Astrocyte of the cerebellum (primary cell): Measurements from ENCODE around the gene PRPF39.
A peak's percentile ranks its signal among the peaks of the same experiment; 100 is the strongest.
"Not testable (repeated sequence)": the region's sequence is repeated elsewhere in the genome, so short reads cannot be mapped to it uniquely, and the experiment has no call there.

ENCODE experiments used
- DNase-seq: peaks from one replicate; pipeline ENCODE4 v3.0.0-alpha.2; 2011; ENCODE audit warnings: low read depth
- H3K4me3 ChIP-seq: 2 replicates; pipeline ENCODE4 v1.5.1; 2011; ENCODE audit warnings: mild to moderate bottlenecking, low read depth, low read length, moderate library complexity
- CTCF ChIP-seq: IDR thresholded peaks from 2 replicates; pipeline ENCODE4 v1.5.1; 2012; ENCODE audit warnings: low read length, low read depth, moderate library complexity, mild to moderate bottlenecking; ENCODE audit errors: missing control alignments
- in situ Hi-C: cut with HindIII; loops from 2 replicates; pipeline ENCODE4 v1.10.0; 2017; ENCODE audit warnings: low sequenced_read_pairs

Gene PRPF39

DNA sequence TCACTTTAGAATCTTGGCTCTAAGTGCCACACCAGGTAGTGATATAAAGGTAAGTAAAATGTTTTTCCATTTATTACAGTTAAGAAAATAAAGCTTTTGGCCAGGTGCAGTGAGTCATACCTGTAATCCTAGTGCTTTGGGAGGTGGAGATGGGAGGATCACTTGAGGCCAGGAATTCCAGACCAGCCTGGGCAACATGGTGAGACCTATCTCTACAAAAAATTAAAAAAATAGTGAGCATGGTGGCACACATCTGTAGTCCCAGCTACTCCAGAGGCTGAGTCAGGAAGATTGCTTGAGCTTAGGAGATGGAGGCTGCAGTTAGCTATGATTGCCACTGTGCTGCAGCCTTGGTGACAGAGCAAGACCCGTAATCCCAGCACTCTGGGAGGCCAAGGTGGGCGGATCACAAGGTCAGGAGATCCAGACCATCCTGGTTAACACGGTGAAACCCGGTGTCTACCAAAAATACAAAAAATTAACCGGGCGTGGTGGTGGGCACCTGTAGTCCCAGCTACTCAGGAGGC, 56.8 kb downstream of the PRPF39 start:
- no peak for TF ChIP-seq CTCF
- in situ Hi-C loops: loop anchor here (25.0 kb wide), 1 partner anchor 178 kb away; the partner anchor contains the start of genes KLHL28 and TOGARAM1
- H3K4me3 ChIP-seq: no peak overlapping the region
- DNase-seq: no peak

GRCh38 chr14:45142083-45142482, 58.2 kb downstream of the PRPF39 start:
- not testable (repeated sequence) for H3K4me3 ChIP-seq, DNase-seq
- in situ Hi-C loops: loop anchor here (25.0 kb wide), 1 partner anchor 180 kb away; the partner anchor contains the start of genes KLHL28 and TOGARAM1

DNA sequence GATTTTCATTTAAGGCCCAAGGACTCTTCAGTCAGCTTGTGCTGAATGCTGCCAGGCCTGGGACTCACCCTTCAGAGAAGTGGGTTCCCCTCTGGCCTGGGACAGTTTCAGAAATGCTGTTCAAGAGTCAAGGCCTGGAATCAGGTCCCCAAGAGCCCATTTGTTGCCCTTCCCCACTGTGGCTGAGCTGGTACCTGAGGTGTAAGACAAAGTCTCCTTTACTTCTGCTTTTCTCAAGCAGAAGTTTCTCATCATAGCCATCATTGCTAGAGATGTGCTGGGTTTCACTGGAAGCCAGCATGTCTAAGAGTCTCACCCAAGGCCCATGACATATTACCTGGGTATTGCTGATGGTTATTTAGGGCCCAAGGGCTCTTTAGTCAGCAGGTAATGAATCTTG, 60.7 kb downstream of the PRPF39 start:
- TF ChIP-seq CTCF: no peak
- DNase-seq: no peak
- H3K4me3 ChIP-seq: no peak overlapping the region
- in situ Hi-C loops: loop anchor here (25.0 kb wide), 1 partner anchor 182 kb away; the partner anchor contains the start of genes KLHL28 and TOGARAM1

GRCh38 chr14:45145214-45145613, 61.3 kb downstream of the PRPF39 start:
- in situ Hi-C loops: loop anchor here (25.0 kb wide), 1 partner anchor 183 kb away; the partner anchor contains the start of genes KLHL28 and TOGARAM1
- no peak for TF ChIP-seq CTCF
- DNase-seq: no peak
- H3K4me3 ChIP-seq: no peak overlapping the region

DNA sequence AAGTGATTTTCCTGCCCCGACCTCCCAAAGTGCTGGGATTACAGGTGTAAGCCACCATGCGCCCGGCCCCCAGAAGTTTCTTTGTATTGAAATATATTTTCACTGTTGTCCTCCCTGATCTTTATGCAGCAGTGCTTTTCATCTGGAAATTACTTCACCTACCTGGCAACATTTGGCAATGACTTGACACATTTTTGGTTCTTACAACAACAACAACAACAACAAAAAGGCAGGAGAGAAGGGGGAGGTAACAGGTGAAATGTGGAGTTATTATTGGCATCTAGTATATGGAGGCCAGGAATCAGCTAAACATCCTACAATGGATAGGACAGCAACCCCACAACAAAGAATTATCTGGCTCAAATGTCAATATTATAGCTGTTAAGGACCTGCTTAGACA, 65.7 kb downstream of the PRPF39 start:
- no peak overlapping the region for H3K4me3 ChIP-seq
- in situ Hi-C loops: loop anchor here (25.0 kb wide), 1 partner anchor 187 kb away; the partner anchor contains the start of genes KLHL28 and TOGARAM1
- no peak for DNase-seq
- no peak for TF ChIP-seq CTCF

- DNase-seq: no peak
- in situ Hi-C loops: no loop called here
- TF ChIP-seq CTCF: no peak
- no peak overlapping the region for H3K4me3 ChIP-seq
These were observed 66.5 kb downstream of the PRPF39 start for GRCh38 chr14:45150386-45150890.

- in situ Hi-C loops: no loop called here
- no peak overlapping the region for H3K4me3 ChIP-seq
- no peak for DNase-seq
- peak; percentile 17 for TF ChIP-seq CTCF
These were observed 72.2 kb downstream of the PRPF39 start for GRCh38 chr14:45156067-45156466.
